Measurements from ENCODE around the gene SIVA1. TPM values are rescaled to one million over a fixed set of nuclear protein-coding genes. Genes with fewer than 3 reads are reported as not detected.
A peak's percentile ranks its signal among the peaks of the same experiment; 100 is the strongest.

The SIVA1 gene, protein sequence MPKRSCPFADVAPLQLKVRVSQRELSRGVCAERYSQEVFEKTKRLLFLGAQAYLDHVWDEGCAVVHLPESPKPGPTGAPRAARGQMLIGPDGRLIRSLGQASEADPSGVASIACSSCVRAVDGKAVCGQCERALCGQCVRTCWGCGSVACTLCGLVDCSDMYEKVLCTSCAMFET
- 10 to 100 TPM; 58.3 to 66.1 TPM for total RNA-seq
- long read RNA-seq, donor 1, transcript SIVA1-201 (4 exons, 802 nt), result major isoform, 20 of 23 reads
- long read RNA-seq, donor 1, partial matches to known transcripts, result 0 of 23 reads
- long read RNA-seq, donor 1, other reads (novel, unspliced or antisense), result 0 of 23 reads
- long read RNA-seq, donor 2, transcript SIVA1-201 (4 exons, 802 nt), result major isoform, 44 of 49 reads
- long read RNA-seq, donor 2, partial matches to known transcripts, result 0 of 49 reads
- long read RNA-seq, donor 2, other reads (novel, unspliced or antisense), result 5 of 49 reads

DNA sequence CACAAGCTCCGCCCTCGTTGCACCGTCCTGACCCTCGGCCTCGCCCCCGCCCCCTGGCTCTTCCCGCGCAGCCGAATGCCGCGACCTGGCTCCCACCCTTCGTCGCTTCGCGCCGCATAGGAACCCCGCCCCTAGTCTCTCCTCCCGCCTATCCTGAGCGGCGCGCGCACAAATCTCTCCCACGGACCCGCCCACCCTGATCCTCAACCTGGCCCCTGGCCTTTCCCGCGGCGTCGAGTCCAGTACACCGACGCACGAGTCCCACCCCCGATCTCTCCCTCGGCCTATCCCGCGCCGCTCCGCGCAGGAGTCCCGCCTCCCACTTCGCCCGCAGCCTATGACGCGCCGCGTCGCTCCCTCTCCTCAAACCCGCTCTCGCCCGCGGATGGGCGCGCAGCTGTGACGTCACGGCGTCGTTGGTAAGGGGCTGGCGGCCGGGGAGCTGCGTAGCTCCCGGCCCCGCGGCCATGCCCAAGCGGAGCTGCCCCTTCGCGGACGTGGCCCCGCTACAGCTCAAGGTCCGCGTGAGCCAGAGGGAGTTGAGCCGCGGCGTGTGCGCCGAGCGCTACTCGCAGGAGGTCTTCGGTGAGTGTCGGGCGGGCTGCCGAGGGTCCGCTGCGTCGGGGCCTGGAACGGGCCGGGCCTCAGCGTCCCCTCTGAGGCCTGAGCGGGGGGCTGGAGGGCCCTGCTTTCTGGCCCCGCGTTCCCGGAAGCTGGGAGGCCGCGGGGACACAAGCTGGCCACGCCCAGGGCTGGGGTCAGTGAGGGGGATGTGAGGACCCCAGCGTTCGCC, at the start of gene SIVA1:
Gene SIVA1, plus strand, starts transcription at position 413 of the 793 bp plus-strand sequence. Its CDS starts 55 bp downstream, at position 468.
- DNase-seq (ENCODE audit: low spot score), result peak; percentile 100
- intact Hi-C loops (cut with DNase I), result no loop called here

GRCh38 chr14:104703269-104703668, 49.7 kb upstream of the SIVA1 start:
- DNase-seq (ENCODE audit: low spot score), result no peak
- intact Hi-C loops (cut with DNase I), result no loop called here

DNA sequence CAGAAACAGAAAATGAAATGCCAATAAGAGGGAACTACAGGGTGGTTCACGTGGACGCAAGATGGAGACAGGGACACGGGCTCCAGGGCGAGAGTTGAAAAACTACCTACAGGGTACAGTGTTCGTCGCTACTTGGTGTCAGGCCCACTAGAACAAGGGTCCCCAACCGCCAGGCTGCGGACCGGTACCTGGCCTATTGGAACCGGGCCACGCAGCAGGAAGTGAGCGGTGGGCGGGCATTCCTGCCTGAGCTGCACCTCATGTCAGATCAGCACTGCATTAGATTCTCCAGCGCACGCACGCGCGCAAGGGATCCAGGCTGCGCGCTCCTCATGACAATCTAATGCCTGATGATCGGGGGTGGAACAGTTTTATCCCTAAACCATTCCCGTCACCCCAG, 48.7 kb upstream of the SIVA1 start:
- intact Hi-C loops (cut with DNase I), result no loop called here
- no peak for DNase-seq (ENCODE audit: low spot score)

DNA sequence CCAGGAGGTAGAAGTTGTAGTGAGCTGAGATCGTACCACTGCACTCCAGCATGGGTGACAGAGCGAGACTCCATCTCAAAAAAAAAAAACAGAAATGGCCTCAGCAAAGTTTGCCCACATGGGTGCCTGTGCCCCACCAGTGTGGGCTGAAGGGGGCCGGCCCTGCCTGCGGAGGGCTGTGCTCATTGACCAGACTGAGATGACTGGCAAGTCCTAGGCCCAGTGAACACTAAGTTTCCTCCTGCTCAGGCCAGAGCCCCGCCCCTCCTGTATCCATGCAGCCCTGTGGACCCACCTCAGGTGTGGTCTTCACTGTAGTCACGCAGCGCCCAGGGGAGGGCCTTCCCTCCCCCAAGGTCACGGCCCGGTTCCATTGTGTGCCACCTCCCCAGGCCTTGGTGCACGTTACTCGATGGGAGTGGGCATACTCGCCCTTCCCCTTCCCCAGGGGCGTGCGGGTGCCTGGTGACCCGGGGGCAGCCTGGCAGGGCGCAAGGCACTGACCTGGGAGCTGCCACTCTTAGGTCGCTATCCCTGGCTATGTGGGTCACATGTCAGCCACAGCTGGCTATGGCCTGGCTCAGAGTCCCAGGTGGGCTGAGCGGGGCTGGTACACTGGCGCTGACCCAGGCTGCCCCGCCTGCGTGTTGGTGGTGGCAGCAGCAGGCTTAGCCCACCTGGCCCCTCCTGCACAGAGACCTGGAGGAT, 47.5 kb upstream of the SIVA1 start:
- intact Hi-C loops (cut with DNase I), result loop anchor here (2.0 to 5.0 kb wide), 2 partner anchors 48 to 55 kb away; no protein-coding TSS in a partner anchor

GRCh38 chr14:104706733-104707607, 46.0 kb upstream of the SIVA1 start:
- DNase-seq (ENCODE audit: low spot score), result no peak
- intact Hi-C loops (cut with DNase I), result loop anchor here (2.0 to 5.0 kb wide), 2 partner anchors 50 to 56 kb away; no protein-coding TSS in a partner anchor

More for the DNA sequence above, 47.5 kb upstream of the SIVA1 start:
- DNase-seq (ENCODE audit: low spot score), result no peak

DNA sequence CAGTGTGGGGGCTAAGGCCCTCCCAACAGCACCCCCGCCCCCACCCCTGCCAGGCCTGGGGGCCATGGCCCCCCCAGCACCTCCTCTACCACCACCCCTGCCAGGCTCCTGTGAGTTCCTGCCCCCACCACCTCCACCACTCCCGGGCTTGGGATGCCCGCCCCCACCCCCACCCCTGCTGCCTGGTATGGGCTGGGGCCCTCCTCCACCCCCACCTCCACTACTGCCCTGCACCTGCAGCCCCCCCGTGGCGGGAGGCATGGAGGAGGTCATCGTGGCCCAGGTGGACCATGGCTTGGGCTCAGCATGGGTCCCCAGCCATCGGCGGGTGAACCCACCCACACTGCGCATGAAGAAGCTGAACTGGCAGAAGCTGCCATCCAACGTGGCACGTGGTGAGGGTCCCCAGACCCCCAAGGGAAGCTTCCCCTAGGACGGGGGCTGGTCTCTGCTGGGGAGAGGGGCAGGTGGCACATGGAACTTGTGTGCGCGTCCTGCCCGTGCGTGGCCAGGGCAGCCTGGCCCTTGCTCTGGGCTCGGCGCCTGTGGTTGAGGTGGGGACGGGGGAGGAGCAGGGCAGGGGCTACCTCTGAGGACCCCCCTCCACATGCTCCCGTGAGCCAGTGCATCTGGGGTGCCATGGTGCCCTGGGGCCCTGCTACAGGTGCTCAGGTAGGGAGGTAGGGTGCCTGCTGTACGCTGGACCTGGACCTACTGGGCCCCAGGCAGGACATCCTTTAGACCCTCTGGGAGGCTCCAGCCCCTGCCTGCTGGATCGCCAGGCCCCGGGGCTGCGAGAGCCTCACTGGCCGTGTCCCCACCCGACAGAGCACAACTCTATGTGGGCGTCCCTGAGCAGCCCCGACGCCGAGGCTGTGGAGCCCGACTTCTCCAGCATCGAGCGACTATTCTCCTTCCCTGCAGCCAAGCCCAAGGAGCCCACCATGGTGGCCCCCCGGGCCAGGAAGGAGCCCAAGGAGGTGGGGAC, 45.0 kb upstream of the SIVA1 start:
- DNase-seq (ENCODE audit: low spot score), result no peak
- intact Hi-C loops (cut with DNase I), result loop anchor here (2.0 to 5.0 kb wide), 2 partner anchors 51 to 57 kb away; no protein-coding TSS in a partner anchor

GRCh38 chr14:104708606-104709268, 44.2 kb upstream of the SIVA1 start:
- intact Hi-C loops (cut with DNase I), result loop anchor here in 1 of 2 donors (5.0 kb wide), 1 partner anchor 51 kb away; no protein-coding TSS in a partner anchor
- peak; percentile 90 for DNase-seq (ENCODE audit: low spot score)

GRCh38 chr14:104709387-104710039, 43.4 kb upstream of the SIVA1 start:
- no peak for DNase-seq (ENCODE audit: low spot score)
- intact Hi-C loops (cut with DNase I), result loop anchor here in 1 of 2 donors (5.0 kb wide), 1 partner anchor 52 kb away; no protein-coding TSS in a partner anchor

DNA sequence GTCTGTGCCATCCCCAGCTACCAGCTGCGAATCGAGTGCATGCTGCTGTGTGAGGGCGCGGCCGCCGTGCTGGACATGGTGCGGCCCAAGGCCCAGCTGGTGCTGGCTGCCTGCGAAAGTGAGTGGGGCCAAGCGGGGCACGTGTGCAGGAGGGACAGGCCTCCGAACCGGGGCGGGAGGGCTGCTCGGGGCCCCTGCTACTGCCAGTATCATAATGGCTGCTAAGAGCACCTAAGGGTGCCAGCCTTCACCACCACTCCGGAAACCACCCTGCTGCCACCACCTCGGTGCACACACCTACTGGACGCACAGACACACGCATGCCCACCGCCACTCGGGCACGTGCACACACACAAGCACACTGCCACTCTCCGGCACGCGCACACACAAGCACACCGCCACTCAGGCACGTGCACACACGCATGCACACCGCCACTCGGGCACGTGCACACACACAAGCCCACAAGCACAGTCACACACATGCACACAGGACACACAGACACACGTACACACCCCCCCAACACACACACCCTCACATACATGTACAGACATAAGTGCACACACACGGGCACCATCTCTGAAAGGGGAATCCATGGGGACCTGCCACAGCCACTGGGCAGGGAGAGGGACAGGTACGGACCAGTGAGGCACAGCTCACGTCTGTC, 42.7 kb upstream of the SIVA1 start:
- intact Hi-C loops (cut with DNase I), result no loop called here
- no peak for DNase-seq (ENCODE audit: low spot score)

DNA sequence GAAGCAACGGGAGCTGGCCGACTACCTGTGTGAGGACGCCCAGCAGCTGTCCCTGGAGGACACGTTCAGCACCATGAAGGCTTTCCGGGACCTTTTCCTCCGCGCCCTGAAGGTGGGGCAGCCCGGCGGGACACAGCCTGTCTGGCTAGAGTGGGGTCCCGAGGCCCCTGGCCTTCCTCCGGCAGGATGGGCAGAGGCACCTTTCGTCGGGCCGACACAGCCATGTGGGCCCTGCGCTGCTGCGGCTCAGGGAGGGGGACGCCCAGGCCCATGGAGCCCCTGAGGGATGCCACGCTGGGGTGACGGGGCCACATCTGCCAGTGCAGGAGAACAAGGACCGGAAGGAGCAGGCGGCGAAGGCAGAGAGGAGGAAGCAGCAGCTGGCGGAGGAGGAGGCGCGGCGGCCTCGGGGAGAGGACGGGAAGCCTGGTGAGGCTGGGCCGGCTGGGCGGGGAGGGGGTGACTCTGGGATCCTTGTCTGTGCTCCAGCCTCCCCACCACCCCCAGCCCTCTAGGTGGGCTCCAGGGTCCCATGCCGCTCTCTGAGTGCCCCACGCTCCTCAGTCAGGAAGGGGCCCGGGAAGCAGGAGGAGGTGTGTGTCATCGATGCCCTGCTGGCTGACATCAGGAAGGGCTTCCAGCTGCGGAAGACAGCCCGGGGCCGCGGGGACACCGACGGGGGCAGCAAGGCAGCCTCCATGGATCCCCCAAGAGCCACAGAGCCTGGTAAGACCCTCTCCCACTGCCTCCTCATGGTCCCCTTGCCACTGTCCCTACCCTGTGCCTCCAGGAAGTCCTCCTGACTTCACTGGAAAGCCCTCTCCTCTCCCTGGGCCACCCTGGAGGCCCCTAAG, 39.8 kb upstream of the SIVA1 start:
- no peak for DNase-seq (ENCODE audit: low spot score)
- intact Hi-C loops (cut with DNase I), result no loop called here

DNA sequence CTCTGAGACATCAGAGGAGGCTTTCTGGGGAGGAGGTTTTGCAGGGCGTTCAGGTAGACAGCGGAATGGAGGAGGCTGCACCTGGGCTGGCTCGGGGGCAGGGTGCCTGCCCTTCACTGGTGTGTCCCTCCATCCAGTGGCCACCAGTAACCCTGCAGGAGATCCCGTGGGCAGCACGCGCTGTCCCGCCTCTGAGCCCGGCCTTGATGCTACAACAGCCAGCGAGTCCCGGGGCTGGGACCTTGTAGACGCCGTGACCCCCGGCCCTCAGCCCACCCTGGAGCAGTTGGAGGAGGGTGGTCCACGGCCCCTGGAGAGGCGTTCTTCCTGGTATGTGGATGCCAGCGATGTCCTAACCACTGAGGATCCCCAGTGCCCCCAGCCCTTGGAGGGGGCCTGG, 38.9 kb upstream of the SIVA1 start:
- DNase-seq (ENCODE audit: low spot score), result no peak
- intact Hi-C loops (cut with DNase I), result no loop called here

GRCh38 chr14:104714681-104715080, 38.3 kb upstream of the SIVA1 start:
- intact Hi-C loops (cut with DNase I), result no loop called here
- DNase-seq (ENCODE audit: low spot score), result no peak

GRCh38 chr14:104715416-104715815, 37.5 kb upstream of the SIVA1 start:
- intact Hi-C loops (cut with DNase I), result no loop called here
- DNase-seq (ENCODE audit: low spot score), result no peak

DNA sequence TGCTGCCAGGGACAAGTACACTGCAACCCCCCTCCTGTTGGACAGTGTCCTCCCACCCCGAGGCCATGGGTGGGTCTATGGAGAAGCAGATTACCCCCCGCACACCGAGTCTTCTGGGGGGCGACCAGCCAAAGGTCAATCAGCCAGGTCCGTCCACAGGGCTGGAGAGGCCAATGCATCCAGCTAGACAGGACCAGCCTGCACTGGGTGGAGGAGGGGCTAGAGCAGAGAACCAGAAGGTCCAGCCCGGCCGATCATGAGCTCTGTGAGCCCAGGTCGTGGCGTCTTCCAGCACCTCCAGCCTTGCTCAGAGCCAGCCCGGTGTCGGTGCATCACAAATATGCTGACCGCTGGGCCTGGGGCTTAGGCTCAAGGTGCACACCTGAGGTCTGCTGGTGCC, 37.1 kb upstream of the SIVA1 start:
- intact Hi-C loops (cut with DNase I), result no loop called here

DNA sequence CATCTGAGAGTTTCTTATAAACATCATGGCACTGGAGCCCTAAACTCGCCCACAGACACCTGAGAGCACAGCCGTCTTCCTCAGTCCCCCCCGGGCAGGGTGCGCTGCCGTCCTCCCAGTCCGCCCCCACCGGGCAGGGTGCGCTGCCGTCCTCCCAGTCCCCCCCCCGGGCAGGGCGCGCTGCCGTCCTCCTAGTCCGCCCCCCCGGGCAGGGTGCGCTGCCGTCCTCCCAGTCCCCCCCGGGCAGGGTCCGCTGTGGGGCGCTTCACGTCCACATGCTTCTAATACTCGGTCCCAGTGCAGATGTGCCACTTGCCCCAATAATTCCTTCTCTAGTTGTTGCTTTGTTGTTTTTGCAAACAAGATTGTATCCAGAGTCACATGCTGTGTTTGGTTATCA, 35.8 kb upstream of the SIVA1 start:
- DNase-seq (ENCODE audit: low spot score), result no peak
- intact Hi-C loops (cut with DNase I), result no loop called here

More for the DNA sequence above, 37.1 kb upstream of the SIVA1 start:
- no peak for DNase-seq (ENCODE audit: low spot score)

Data from posterior vena cava (tissue), 2 donors.